T-helper 1 cell treated with Interleukin-12 subunit alpha and Interleukin-12 subunit beta and Interleukin-4 antibody, amounts not matched to agents 30 ng/mL and 1 ng/mL, for 36 hours (primary cell): ENCODE data around the gene CUL5. TPM values are rescaled to one million over a fixed set of nuclear protein-coding genes. Genes with fewer than 3 reads are reported as not detected.
"Not testable (repeated sequence)": the region's sequence is repeated elsewhere in the genome, so short reads cannot be mapped to it uniquely, and the experiment has no call there.

Experiments
- intact Hi-C: fragments of 100-400 bp; cut with micrococcal nuclease; formaldehyde crosslinking; loops from one replicate; pipeline ENCODE4 v1.15.1; 2024
- total RNA-seq: library from RNA; stranded (reverse); gene quantifications from 2 replicates; pipeline ENCODE4 v1.2.3, GENCODE V29; 2022

The CUL5 gene
- total RNA-seq, 1 donor from 2014 or later = 35.8 TPM

DNA sequence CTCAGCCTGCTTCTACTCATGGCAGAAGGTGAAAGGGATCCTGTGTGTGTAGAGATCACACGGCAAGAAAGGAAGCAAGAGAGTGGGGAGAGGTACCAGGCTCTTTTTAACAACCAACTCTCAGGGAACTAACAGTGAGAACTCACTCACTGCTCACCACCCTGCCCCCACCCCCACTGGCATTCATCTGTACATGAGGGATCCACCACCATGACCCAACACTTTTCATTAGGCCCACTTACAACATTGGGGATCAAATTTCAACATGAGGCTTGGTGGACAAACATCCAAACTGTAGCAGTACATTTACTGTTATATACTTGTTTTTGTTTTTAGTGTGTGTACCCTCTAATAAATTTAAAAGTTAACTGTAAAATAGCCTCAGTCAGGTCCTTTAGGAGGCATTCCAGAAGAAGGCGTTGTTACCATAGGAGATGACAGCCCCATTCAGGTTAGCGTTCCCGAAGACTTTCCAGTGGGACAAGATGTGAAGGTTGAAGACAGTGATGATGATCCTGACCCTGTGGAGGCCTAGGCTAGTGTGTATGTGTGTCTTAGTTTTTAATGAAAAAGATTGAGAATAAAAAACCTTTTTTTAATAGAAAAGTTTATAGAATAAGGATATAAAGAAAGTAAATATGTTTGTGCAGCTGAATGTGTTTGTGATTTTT is 11.3 kb downstream of the CUL5 start:
- intact Hi-C loops = no loop called here

DNA sequence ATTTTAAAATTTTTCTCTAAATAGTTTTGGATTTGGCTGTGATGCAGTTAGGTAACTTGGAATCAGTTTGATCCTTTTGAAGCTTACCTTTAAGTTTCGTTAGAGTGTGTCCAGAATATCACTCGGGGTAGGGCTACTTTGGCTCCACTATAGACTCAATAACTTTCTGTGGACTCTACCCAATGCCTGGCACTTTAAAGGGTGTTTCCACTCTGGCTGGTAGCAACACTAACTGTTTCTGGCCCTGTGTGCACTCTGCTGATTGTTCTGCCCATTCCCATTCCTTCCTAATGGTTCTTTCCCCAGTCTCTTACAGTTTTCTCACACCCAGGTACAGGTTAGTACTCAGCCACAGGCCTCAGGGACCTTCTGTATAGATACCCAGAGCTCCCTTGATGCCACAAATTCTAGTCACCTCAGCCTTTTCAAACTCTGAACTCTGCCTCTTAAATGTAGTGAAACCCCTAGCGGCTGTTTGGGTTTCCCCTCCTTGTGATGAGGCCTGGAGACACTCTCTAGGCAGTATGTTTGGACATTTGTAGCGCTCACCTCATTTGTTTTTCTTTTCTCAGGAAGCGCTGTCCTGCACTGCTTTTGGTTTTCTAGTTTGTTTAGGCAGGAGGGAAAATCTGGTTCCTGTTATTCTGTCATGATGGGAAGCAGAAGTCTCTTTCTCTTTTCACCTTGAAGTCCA is 16.8 kb downstream of the CUL5 start:
- intact Hi-C loops = no loop called here

DNA sequence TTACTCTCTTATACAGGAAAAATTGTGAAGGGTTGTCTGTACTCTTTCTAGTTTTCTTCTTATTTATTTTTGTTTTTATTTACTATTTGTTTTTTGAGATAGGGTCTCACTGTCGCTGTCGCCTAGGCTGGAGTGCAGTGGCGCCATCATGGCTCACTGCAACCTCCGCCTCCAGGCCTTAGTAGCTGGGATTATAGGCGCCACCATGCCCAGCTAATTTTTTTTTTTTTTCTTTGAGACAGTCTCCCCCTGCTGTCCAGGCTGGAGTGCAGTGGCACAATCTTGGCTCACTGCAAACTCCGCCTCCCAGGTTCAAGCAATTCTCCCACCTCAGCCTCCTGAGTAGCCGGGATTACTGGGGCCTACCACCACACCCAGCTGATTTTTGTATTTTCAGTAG is 18.4 kb downstream of the CUL5 start:
- intact Hi-C loops = no loop called here

DNA sequence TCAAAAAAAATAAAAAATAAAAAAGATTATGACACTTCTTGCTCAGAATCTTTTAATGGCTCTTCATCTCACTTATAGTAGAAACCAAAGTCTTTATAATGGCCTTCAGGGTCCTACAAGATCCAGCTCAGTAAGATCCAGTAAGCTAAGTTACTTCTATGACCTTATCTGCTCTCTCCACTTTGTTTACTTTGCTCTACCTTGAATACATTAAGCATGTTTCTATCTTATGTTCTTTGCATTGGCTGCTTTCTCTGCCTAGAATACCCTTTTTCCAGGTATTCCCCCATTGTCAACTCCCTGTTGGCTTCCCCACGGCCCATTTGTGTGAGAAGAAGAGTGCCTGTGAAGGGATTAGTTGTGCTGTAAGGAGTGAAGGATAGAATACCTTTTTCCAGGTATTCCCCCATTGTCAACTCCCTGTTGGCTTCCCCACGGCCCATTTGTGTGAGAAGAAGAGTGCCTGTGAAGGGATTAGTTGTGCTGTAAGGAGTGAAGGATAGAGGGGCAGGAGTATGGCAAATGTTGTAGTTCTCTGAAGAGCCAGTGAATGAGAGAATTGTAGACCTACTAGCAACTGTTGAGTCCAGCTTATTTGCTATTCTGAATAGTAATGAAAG is 20.2 kb downstream of the CUL5 start:
- intact Hi-C loops = not testable (repeated sequence)

DNA sequence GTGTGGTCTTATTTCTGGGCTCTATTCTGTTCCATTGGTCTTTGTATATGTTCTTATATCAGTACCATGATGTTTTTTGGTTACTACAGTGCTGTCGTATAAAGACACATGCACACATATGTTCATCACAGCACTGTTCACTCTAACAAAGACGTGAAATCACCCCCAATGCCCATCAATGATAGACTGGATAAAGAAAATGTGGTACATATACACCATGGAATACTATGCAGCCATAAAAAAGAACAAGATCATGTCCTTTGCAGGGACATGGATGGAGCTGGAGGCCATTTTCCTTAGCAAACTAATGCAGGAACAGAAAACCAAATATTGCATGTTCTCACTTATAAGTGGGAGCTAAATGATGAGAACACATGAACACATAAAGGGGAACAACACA is 22.9 kb downstream of the CUL5 start:
- intact Hi-C loops = not testable (repeated sequence)

DNA sequence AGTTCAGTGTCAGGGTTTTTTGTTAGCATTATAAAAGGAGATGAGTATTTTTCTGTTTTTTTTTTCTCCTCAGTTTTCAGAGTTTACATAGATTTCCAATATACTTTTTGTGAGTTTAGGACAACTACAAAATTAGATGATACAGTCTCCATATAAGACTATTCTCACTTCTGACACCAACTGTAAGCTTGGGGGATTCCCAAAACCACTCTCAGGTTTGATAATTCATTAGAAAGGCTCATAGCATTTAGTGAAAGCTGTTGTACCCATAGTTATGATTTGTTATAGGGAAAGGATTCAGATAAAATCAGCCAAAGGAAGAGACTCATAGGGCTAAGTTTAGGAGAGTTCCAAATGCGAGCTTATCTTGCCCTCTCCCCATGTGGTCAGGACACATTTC is 24.1 kb downstream of the CUL5 start:
- intact Hi-C loops = no loop called here

DNA sequence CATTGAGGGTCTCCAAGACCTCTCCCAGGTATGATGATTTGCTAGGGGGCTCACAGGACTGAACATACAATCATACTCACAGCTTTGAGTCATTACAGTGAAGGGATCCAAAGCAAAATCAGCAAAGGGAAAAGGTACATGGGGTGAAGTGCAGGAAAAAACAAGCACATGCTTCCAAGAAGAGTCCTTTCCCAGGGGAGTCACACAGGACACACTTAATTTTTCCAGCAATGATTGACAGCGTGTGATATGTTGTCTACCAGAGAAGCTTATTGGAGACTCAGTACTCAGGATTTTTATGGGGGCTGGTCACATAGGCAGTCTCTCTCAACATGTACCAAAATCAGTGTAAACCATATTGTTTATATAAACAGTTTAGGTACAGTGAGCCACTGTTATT is 25.3 kb downstream of the CUL5 start:
- intact Hi-C loops = no loop called here

DNA sequence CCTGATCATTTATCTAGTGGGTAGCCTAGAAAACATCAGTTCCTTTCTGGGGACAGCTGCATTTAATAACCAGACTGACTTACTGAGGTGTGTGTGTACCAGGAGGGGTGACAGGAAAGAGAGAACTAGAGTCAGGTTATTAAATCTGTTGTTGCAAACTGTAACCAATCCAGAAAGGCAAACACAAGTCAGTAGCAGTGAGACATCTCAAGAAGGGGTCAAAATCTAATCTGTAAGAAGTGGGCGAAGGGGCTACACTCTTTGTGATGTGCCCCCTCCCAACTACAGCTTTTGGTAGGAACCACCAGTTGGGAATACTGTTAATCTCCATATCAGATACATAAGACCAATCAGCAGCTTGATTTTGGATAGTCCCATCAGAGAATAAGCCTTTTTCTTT is 26.3 kb downstream of the CUL5 start:
- intact Hi-C loops = no loop called here

DNA sequence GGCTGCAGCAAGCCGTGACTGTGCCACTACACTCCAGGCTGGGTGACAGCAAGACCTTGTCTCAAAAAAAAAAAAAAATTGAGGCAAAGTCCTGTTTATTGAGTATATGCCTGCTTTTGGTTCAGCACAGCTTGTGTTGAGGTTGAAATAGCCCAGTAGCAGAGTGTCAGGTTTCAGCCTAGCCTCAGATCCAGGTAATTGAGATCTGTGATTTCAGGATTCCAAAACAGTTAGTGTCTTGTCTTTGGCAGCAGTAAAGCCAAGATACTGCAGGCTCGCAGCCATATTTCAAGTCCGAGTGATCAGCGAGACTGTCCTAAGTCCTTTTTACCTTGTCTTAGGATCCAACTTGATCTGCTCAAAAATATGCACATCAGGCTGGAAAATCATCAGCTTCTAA is 27.0 kb downstream of the CUL5 start:
- intact Hi-C loops = no loop called here

DNA sequence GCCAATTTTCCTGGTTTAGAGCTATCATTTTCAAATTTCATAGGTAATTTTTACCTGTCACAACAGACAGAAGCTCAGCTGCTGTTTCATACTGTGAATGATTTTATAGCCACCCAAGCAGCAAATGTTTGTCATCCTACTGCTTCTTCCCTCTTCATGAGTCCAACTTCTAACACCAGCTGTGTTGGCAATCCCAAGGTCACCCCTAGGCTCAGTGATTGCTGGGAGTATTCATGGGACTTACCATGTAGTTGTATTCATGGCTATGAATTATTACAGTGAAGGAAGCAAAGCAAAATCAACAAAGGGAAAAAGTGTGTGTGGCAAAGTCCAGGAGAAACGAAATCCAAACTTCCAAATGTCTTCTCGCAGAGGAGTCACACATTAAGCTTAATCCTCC is 28.5 kb downstream of the CUL5 start:
- intact Hi-C loops = no loop called here

DNA sequence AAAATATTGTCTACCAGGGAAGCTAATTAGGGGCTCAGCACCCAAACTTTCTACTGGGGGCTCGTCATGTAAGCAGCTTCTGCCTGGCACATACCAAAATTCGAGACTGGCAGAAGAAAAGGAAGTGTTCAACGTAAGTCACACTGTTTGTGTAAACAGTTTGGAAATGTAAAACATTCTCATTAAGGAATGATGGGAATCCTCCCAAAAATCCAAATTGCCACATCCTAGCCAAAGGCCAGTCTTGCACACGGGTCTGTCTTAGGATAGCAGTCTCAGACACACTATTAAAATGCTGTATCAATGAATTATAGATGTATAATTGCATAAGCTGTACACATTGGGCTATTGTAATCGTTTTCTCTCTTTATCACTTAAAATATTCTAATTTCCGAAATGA is 28.9 kb downstream of the CUL5 start:
- intact Hi-C loops = no loop called here

DNA sequence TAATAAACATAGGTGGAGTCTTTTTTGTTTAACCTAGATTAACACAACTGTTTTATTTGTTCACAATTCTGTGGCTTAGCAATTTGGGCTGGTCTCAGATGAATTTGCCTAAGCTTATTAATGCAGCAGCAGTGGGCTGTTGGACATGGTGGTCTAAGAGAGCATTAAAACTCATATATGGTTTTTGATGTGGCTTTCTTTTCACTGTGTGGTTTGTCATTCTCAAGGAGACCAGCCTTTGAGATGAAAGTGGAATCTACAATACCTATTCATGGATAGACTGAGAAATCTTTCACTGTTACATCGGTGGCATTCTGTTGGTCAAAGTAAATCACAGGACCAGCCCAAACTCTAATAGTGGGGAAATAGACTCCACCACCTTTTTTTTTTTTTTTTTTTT is 39.6 kb downstream of the CUL5 start:
- intact Hi-C loops = no loop called here

DNA sequence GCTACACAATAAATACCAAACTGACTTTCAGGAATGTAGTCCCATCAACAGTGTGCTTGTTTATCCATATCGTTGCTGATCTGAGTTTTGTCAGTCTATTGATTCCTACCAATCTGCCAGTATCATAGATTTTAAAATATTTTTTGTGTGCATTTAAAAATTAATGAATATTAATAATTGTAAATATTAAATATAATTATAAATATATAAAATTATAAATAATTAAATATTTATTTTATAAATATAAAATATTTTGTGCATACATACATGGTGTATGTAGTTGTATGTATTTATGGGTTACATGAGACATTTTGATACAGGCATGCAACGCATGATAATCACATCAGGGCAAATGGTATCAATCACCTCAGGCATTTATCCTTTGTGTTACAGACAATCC is 53.6 kb downstream of the CUL5 start:
- intact Hi-C loops = no loop called here

DNA sequence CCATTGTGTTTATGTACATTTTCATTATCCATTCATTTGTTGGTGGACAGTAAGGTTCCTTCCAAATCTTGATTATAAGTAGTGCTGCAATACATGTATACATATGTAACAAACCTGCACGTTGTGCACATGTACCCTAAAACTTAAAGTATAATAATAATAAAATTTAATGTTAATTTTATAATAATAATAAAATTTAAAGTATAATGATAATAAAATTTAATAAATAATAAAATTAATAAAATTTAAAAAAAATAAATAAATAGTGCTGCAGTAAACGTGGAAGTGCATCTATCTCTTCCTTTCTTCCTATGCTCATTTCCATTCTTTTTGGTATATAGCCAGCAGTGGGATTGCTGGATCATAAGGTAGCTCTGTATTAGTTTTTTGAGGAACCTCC is 54.7 kb downstream of the CUL5 start:
- intact Hi-C loops = no loop called here

DNA sequence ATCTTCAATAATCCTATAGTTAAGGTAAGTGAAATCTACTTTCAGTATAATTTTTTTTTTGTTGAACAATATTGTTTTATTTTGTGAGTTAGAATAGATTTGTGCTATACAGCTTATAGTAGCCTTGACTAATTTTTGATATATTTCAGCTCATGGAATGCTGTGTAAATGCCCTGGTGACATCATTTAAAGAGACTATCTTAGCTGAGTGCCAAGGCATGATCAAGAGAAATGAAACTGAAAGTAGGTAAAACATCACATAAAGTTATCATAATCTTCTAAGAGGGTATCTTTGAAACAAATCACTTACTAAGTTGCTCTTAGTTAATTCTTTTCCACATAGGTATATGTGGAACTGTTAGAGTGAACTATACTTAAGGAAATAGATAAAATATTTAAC is 61.2 kb downstream of the CUL5 start:
- intact Hi-C loops = loop anchor here (1.0 to 5.0 kb wide), 6 partner anchors 51 to 505 kb away; partner anchors contain the start of genes ACAT1, ALKBH8, ATM and C11orf65

DNA sequence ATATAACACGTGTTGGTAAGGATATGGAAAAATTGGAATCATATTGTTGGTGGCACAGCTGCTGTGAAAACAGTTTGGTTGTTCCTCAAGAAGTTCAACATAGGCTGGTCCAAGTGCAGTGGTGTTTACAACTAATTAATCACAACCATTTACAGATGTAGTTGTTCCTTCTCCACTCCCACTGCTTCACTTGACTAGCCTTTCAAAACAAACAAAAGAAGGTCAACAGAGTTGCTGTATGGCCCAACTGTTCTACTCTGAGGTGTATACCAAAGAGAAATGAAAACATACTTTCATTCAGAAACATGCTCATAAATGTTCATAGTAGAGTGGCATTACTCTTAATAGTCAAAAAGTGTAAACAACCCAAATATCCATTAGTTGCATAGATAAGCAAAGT is 76.1 kb downstream of the CUL5 start:
- intact Hi-C loops = no loop called here

DNA sequence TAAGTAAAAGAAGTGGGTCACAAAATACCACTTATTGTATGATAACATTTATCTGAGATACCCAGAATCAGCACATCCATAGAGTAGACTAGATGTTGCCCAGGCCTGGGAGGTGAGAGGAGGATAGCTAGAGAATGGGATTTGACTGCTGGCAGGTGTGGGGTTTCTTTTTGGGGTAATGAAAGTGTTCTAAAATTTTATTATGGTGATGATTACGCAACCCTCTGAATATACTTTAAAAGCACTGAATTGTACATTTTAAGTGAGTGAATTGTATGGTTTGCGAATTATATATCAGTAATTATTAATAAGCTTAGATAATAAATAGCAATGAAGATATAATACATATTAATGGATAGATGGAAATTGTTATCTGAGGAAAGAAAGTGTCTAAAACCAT is 77.0 kb downstream of the CUL5 start:
- intact Hi-C loops = no loop called here

DNA sequence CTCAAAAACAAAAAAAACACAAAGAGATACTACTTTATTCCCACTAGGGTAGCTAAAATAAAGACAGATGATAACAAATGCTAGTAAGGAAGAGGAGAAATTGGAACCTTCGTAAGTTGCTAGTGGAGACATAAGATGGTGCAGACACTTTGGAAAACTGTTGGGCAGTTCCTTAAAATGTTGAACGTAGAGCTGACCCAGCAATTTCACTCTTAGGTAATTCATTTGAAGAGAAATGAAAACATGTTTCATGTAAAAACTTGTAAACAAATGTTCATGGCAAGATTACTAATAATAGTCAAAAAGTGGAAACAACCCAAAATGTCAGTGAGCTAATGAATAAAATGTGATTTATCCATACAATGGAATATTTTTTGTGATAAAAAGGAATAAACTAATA is 83.4 kb downstream of the CUL5 start:
- intact Hi-C loops = no loop called here

DNA sequence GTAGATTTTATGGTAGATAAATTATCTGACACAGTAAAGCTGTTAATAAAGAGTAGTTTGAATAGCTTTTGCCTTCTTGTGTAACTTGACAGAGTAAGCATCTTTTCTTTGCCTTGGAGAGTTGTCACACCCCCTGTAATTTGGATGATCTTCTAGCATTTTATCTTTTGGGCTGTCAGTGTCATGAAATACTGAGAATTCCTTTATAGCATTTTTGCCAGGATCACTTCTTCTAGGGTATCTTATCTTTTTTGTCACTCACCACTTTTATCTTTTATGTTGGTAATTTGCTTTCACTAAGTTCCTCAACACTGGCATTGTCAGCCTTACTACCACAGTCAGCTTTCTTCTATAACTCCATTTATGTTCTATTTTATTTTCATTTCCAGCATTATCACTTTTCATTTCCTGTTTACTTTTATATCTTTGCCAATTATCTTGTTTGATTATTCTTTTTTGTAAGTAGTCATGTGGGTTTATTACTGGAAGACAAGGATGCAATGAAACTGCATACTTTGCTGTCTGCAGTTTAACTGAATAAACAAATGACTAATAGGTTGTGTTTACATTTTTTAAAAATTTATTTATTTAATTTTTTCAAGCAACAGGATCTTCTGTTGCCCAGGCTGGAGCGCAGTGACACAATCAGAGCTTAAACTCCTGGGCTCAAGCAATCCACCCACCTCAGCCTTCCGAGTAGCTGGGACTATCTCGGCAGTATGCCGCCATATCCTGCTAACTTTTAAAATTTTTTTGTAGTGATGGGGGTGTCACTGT is 84.6 kb downstream of the CUL5 start:
- intact Hi-C loops = no loop called here

DNA sequence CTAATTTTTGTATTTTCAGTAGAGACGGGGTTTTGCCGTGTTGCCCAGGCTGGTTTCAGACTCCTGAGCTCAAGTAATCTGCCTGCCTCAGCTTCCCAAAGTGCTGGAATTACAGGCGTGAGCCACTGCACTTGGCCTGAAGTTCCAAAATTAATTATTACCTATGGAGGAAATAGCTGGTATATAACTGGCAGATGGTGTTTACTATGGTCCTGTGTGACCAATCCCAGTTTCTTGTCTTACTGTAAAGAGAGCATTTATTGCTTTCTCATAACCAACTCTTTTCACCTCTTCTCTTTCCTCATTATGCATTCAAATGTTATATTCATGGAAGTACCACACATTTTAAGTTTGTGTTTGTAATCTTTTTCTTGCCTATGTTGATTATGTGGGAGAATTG is 88.5 kb downstream of the CUL5 start:
- intact Hi-C loops = no loop called here

DNA sequence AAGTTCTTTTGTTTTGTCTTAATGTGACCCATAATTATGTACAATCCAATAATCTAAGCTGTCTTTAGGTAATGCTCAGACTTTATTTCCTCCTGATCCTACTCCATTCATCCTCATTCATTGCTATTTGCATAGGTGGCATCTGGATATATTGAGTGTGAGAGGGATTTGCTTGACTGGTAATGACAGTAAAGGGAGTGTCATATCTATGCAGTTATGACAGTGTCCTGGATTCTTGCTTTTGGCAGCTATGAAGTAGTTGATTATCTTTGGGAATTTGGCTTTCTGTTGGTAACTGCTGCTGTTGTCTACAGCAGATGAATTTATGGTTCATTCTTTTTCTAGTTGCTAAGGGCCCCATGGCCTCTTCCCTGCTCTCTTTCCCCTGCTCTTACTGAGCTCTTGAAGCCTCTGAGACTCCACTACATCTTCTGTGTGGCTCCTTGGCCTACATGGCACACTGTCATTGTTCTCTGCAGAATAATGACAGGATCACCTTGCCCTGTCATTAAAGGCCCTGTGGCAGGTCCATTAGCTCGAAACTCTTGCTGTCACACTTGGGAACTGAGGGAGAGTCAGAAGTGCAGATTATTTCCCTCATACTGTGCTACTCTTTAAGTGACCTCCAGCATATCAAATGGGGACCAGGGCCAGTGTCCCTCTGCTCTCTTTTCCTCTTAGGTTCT is 92.5 kb downstream of the CUL5 start:
- intact Hi-C loops = no loop called here
